Measurements from ENCODE around the gene FEN1. TPM values are rescaled to one million over a fixed set of nuclear protein-coding genes. Genes with fewer than 3 reads are reported as not detected.

The FEN1 gene
- total and polyA plus RNA-seq, 2 of the 13 experiments (the other 11 are each of a cell fraction or from before 2014, with no cell fraction given), result 12.4 to 102 TPM

- 0 out of 2 replicates have a peak, but pooled peaks have one; percentile 12 for TF ChIP-seq ZNF607 (CRISPR knock-in tag; IDR thresholded peaks at IDR 0.05; ENCODE audit: borderline replicate concordance)
- 0 out of 2 replicates have a peak, but pooled peaks have one; percentile 54 for TF ChIP-seq NFKBIZ (CRISPR knock-in tag; IDR thresholded peaks at IDR 0.05)
- no peak for TF ChIP-seq PRPF4 (IDR thresholded peaks at IDR 0.05; ENCODE audit: low read depth, low read length, poor library complexity, severe bottlenecking)
- TF ChIP-seq SIN3A (IDR thresholded peaks at IDR 0.05; ENCODE audit: borderline replicate concordance, low read depth, low read length), result peak; percentile 44; the same call in 1 of the 2 replicates
- TF ChIP-seq KAT8 (CRISPR knock-in tag; IDR thresholded peaks at IDR 0.05), result peak; percentile 96
- TF ChIP-seq SMYD3 (CRISPR knock-in tag; IDR thresholded peaks at IDR 0.05), result peak; percentile 51; the same call in 1 of the 2 replicates
- no peak for TF ChIP-seq PLRG1 (conservative IDR thresholded peaks at IDR 0.05)
- TF ChIP-seq AGO1 (IDR thresholded peaks at IDR 0.05; ENCODE audit: low read depth, low read length, poor library complexity, severe bottlenecking), result peak; percentile 77
- no peak for TF ChIP-seq PPARG (CRISPR knock-in tag; conservative IDR thresholded peaks at IDR 0.05)
- no peak for TF ChIP-seq REXO4 (CRISPR knock-in tag; IDR thresholded peaks at IDR 0.05; ENCODE audit: borderline replicate concordance)
- peak; percentile 13; the same call in 1 of the 2 replicates for TF ChIP-seq ARNTL (CRISPR knock-in tag; IDR thresholded peaks at IDR 0.05)
- TF ChIP-seq XRCC5 (optimal IDR thresholded peaks at IDR 0.05; ENCODE audit: low read length), result peak; percentile 55
- TF ChIP-seq, protein P1, sequence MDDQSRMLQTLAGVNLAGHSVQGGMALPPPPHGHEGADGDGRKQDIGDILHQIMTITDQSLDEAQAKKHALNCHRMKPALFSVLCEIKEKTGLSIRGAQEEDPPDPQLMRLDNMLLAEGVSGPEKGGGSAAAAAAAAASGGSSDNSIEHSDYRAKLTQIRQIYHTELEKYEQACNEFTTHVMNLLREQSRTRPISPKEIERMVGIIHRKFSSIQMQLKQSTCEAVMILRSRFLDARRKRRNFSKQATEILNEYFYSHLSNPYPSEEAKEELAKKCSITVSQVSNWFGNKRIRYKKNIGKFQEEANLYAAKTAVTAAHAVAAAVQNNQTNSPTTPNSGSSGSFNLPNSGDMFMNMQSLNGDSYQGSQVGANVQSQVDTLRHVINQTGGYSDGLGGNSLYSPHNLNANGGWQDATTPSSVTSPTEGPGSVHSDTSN (CRISPR knock-in tag; IDR thresholded peaks at IDR 0.05; ENCODE audit: borderline replicate concordance), result peak; percentile 15; the same call in 1 of the 2 replicates
- TF ChIP-seq TRAFD1 (CRISPR knock-in tag; IDR thresholded peaks at IDR 0.05; ENCODE audit: borderline replicate concordance), result peak; percentile 66; the same call in 1 of the 2 replicates
- no peak for TF ChIP-seq ZNF326 (CRISPR knock-in tag; IDR thresholded peaks at IDR 0.05; ENCODE audit: borderline replicate concordance)
- no peak for TF ChIP-seq RNF219 (CRISPR knock-in tag; IDR thresholded peaks at IDR 0.05)
- TF ChIP-seq, protein P2, sequence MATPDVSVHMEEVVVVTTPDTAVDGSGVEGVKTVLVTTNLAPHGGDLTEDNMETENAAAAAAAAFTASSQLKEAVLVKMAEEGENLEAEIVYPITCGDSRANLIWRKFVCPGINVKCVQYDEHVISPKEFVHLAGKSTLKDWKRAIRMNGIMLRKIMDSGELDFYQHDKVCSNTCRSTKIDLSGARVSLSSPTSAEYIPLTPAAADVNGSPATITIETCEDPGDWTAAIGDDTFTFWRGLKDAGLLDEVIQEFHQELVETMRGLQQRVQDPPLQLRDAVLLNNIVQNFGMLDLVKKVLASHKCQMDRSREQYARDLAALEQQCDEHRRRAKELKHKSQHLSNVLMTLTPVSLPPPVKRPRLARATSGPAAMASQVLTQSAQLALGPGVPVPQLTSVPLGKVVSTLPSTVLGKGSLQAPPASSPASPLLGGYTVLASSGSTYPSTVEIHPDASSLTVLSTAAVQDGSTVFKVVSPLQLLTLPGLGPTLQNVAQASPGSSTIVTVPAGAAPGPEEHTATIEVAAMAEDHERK (CRISPR knock-in tag; IDR thresholded peaks at IDR 0.05; ENCODE audit: low read depth), result peak; percentile 7; the same call in 1 of the 2 replicates
- peak; percentile 87 for TF ChIP-seq KMT2A (CRISPR knock-in tag; IDR thresholded peaks at IDR 0.05)
- peak; percentile 75 for TF ChIP-seq MEF2D (CRISPR knock-in tag; IDR thresholded peaks at IDR 0.05)
- peak; percentile 66 for TF ChIP-seq MIER3 (CRISPR knock-in tag; IDR thresholded peaks at IDR 0.05; ENCODE audit: borderline replicate concordance)
- peak; percentile 68; the same call in 1 of the 2 replicates for TF ChIP-seq ZFP36L1 (CRISPR knock-in tag; IDR thresholded peaks at IDR 0.05)
- TF ChIP-seq, protein P3, sequence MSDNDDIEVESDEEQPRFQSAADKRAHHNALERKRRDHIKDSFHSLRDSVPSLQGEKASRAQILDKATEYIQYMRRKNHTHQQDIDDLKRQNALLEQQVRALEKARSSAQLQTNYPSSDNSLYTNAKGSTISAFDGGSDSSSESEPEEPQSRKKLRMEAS (IDR thresholded peaks at IDR 0.05), result peak; percentile 86
- TF ChIP-seq U2AF1 (optimal IDR thresholded peaks at IDR 0.05; ENCODE audit: low read depth, low read length), result peak; percentile 81
Measured at GRCh38 chr11:61792310-61793082, at the start of gene FEN1, which contains the start of gene TMEM258 (continued).
